Mucosa of stomach (tissue), 1 donor: Measurements from ENCODE around the gene HBM.
"Not testable (repeated sequence)": the region's sequence is repeated elsewhere in the genome, so short reads cannot be mapped to it uniquely, and the experiment has no call there.

ENCODE experiments used
- H3K27me3 ChIP-seq: one replicate; pipeline ENCODE4 v1.7.0; 2013; ENCODE audit warnings: mild to moderate bottlenecking, low read length; ENCODE audit not compliant: control insufficient read depth, insufficient read depth
- H3K36me3 ChIP-seq: one replicate; pipeline ENCODE4 v1.7.0; 2013; ENCODE audit warnings: low read length; ENCODE audit not compliant: control insufficient read depth, insufficient read depth
- H3K4me1 ChIP-seq: one replicate; pipeline ENCODE4 v1.7.0; 2013; ENCODE audit warnings: mild to moderate bottlenecking, low read length; ENCODE audit not compliant: control insufficient read depth, insufficient read depth
- H3K4me3 ChIP-seq: one replicate; pipeline ENCODE4 v1.7.0; 2013; ENCODE audit warnings: low read length
- H3K9ac ChIP-seq: one replicate; pipeline ENCODE4 v1.7.0; 2013; ENCODE audit warnings: mild to moderate bottlenecking, low read length, moderate library complexity
- H3K9me3 ChIP-seq: one replicate; pipeline ENCODE4 v1.7.0; 2013; ENCODE audit warnings: mild to moderate bottlenecking, low read length, moderate library complexity; ENCODE audit not compliant: control insufficient read depth
- donor health status: Pancreatic carcinoma.

The HBM gene

GRCh38 chr16:209359-209758 lies 43.6 kb downstream of the HBM start:
- H3K4me1 ChIP-seq, H3K9ac ChIP-seq, H3K27me3 ChIP-seq, H3K36me3 ChIP-seq, H3K4me3 ChIP-seq, H3K9me3 ChIP-seq: not testable (repeated sequence)

GRCh38 chr16:211631-212180 lies 45.9 kb downstream of the HBM start:
- not testable (repeated sequence) for H3K36me3 ChIP-seq, H3K27me3 ChIP-seq, H3K4me1 ChIP-seq, H3K9me3 ChIP-seq, H3K4me3 ChIP-seq, H3K9ac ChIP-seq

GRCh38 chr16:212999-213398 lies 47.2 kb downstream of the HBM start:
- no peaks in the 10 kb centered on the region for H3K4me1 ChIP-seq
- H3K36me3 ChIP-seq, result no peaks in the 10 kb centered on the region
- H3K27me3 ChIP-seq, result no peaks in the 10 kb centered on the region
- no peak overlapping the region for H3K4me3 ChIP-seq
- H3K9ac ChIP-seq, result no peak overlapping the region
- H3K9me3 ChIP-seq, result no peaks in the 10 kb centered on the region
